GM21367 (cell line): ENCODE data around the gene RASA3.

ENCODE experiments used
- ATAC-seq: cut with Tn5 transposase; IDR thresholded peaks from one replicate; pipeline ENCODE4 v1.9.1; 2021; ENCODE audit not compliant: unreplicated experiment

Gene RASA3

GRCh38 chr13:114070098-114070799 lies 62.2 kb downstream of the RASA3 start:
- ATAC-seq, result no peak

DNA sequence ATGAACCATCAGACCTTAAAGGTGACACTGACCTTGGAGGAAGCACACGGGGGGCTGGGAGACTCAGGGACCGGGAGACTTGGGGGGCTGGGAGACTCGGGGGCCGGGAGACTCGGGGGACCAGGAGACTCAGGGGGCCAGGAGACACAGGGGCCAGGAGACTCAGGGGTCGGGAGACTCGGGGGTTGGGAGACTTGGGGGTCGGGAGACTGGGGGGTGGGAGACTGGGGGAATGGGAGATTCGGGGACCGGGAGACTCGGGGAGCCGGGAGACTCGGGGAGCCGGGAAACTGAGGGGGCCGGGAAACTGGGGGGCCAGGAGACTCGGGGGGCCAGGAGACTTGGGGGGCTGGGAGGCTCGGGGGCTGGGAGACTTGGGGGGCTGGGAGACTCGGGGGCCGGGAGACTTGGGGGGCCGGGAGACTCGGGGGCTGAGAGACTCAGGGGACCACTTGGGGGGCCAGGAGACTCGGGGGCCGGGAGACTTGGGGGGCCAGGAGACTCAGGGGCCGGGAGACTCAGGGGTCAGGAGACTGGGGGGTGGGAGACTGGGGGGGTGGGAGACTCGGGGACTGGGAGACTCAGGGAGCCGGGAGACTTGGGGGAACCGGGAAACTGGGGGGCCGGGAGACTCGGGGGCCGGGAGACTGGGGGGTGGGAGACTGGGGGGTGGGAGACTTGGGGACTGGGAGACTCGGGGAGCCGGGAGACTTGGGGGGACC lies 62.9 kb downstream of the RASA3 start:
- ATAC-seq, result no peak

GRCh38 chr13:114068656-114069318 lies 63.6 kb downstream of the RASA3 start:
- ATAC-seq, result no peak

DNA sequence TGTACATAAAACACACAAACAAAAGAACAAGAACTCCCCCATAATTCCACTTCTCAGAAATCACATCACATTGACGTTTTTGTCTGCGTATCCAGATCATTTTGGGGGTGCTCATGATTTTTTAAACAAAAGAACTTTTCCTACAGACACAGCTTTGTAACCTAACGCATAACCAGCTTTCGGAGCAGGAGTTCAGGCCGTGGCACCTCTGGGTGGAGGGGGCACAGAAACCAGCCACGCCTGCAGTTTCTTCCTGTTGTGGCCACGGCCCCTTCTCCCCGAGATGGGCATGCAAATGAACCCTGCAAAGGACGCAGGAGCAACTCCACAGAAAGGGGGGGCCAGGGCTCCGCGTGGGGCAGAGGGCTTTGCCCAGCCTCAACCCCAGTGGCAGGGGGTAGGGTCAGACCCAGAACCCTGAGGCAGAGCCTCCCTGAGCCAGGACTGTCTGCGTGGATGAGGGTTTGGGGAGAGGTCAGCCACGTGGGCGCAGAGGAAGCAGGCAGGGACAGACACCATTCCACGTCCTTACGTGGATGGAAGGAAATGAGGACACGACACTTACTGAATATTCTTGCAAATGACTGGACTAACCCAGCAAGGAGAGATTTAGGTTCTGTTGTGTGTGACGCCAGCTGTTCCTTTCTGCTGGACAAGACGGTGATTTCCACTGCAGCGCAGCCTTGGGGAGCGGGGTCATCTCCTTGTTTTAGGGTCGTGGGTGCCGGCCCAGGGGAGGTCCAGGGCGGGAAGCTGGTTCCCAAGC lies 64.4 kb downstream of the RASA3 start:
- ATAC-seq, result no peak

DNA sequence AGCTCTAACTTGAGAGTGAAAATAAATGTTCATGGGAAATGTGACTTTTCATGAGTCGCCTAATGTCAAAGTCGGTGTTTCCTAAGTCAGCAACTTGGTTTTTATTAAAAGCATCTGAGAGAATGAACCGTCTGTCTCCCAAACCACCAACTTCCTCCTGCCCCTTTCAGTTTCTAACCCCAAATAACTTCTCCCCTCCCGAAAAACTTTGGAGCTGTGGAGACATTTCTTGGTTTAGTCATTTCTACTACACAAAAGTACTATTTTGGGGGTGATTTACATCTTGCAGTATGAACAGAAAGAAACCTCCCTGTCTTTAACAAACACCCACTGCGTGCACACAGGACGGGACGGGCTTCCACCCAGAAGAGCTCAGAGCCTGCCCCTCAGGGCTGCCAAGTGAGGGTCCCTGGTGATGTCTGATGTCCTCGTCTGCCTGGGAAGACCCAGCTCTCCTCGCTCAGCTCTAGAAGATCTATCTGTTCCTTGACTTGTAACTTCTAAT lies 65.0 kb downstream of the RASA3 start:
- peak; percentile 44 for ATAC-seq

GRCh38 chr13:114066956-114067355 lies 65.5 kb downstream of the RASA3 start:
- ATAC-seq, result peak; percentile 1

- ATAC-seq, result no peak
Observed at GRCh38 chr13:114065926-114066774, 66.3 kb downstream of the RASA3 start.

DNA sequence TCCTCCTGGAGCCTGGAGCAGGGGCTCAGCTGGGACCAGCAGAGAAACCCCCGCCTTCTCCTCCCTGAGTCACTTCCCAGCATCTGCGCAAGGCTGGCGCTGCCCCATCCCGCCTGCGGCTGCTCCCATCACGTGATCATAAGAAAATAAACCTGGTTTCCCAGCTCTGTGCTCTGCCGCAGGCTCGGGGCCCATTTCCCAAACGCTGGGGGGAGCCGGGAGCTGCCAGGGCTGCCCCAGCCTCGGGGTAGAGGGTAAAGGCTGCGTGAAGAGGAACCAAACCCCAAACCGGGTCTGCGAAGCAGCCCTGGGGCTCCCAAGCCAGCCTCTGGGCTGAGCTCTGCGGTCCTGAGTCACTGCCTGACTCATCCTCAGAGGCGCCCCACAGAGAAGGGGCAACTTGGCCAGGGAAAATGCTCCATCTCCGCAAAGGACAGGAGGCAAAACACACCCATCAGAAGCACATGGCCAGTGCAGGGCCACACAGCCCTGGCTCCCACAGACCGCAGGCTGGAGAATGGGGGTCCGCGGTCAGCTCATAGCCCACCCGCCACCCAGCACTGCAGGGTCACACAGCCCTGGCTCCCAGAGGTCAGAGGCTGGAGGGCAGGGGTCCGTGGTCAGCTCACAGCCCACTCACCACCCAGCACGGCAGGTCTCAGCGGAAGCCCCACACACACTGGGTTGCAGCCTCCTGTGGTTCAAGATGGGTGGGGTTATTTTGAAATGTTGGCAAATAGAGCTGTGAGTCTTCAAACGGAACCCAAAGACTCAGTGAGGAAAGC lies 67.1 kb downstream of the RASA3 start:
- ATAC-seq, result peak; percentile 30

GRCh38 chr13:114064450-114065140 lies 67.8 kb downstream of the RASA3 start:
- ATAC-seq, result no peak

GRCh38 chr13:114063545-114064449 lies 68.6 kb downstream of the RASA3 start:
- no peak for ATAC-seq

GRCh38 chr13:114062754-114063153 lies 69.7 kb downstream of the RASA3 start:
- ATAC-seq, result no peak

DNA sequence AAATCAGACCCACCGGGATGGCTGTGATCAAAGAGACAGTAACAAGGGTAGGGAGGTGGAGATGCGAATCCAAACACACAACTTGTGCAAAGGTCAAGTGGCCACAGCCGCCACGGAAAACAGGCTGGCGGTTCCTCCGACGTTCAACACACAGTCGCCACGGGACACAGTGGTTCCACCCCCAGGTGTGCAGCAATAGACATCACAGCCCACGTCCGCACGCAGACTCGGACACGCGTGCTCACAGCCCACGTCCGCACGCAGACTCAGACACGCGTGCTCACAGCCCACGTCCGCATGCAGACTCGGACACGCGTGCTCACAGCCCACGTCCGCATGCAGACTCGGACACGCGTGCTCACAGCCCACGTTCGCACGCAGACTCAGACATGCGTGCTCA lies 70.1 kb downstream of the RASA3 start:
- no peak for ATAC-seq

DNA sequence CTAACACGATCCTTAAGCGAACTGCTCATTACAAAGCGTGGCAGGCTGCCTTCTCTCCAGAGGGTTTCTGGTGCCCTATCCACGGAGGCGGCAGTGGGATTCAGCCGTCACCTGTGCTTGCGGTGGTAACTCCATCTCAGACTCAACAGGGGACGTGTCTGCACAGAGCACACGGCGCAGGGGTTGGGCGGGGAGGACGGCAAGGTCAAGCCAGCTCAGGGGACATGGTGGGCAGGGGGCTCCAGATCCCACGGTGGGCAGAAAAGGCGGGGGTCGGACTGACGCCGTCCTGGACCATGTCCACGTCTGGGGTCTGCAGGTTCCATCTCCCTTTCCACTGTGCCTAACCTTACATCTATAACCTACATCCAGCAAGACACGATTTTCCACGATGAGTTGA lies 70.7 kb downstream of the RASA3 start:
- ATAC-seq, result no peak

GRCh38 chr13:114061047-114061446 lies 71.4 kb downstream of the RASA3 start:
- ATAC-seq, result no peak

DNA sequence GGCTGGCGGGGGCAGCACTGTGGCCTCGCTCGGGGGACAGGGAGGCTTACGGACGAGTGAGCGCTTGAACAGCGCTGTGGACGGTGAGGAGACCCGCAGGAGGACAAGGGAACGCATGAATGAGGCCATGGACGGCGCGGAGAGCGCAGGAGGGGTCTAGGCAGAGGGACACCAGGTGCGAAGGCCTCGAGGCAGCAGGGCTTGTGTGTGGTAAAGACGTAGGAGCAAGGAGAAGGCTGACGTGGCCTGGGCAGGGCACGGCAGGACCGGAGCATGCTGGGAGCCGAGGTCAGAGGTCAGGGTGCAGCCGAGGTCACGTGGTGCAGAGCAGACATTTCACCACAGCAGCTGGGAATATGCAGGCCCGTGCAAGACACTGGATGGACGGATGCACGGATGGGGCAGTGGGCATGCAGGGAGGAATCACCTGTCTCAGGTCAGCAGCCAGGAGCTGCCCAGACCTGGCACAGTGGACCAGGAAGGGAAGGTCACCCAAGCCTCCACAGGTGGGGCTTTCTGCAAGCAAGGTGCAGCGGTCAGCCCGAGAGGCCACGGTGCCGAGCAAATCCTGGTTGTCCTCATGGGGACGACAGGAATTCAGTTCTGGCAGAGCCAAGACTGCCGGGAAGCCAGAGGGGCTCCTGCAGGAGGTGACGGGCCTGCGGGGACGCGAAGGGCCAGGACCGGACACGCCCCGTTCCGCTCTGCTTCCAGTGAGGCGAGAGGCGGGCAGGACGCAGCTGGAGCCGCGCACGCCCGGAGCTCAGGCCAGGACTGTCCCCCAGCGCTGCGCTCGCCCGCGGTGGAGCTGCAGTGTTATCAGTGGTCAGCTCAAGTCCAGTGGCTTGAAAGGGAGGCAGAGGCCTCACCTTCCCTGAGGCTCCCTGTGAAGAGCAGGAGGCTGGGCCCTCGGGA lies 72.2 kb downstream of the RASA3 start:
- no peak for ATAC-seq

DNA sequence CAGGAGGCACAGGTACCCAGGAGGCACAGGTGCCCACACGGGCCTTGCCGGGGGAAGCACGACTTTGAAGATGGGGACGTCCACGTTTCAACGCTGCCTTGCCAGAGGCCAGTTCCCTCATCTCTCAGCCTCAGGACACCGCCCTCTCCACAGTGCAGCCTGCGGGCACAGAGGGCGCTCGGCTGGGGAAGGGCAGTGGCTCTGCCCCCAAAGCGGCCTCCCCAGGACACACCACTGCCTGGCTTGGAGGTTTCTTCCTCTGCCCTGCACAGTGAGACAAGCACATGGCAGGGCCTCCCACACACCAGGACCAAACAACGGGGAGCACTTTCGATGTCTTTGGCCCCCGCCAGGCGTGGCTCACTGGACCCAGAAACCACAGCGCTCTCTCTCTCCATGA lies 73.0 kb downstream of the RASA3 start:
- no peak for ATAC-seq
